Stimulated activated naive CD8-positive, alpha-beta T cell treated with anti-CD3 and anti-CD28 coated beads, Interleukin-15, amount 100 ng/mL, for 72 hours (primary cell): ENCODE data around the gene PSMB9.
A peak's percentile ranks its signal among the peaks of the same experiment; 100 is the strongest.

Source experiments
- ATAC-seq: fragments of 150-1000 bp; cut with Tn5 transposase; 2 replicates; pipeline ENCODE4 v1.10.0; 2021; ENCODE audit warnings: mild to moderate bottlenecking, moderate library complexity
- DNase-seq, 2 donors: peaks; one replicate each; pipeline ENCODE4 v3.0.0; 2021 to 2022
- H3K27ac Mint-ChIP-seq, 2 donors: one replicate each; pipeline ENCODE4 v1.8.0; 2022; ENCODE audit warnings: mild to moderate bottlenecking in 2 of 2, mixed read lengths in 2 of 2, moderate library complexity in 2 of 2
- H3K27me3 Mint-ChIP-seq: one replicate; pipeline ENCODE4 v1.8.0; 2022; ENCODE audit warnings: mixed read lengths
- H3K4me1 Mint-ChIP-seq: one replicate; pipeline ENCODE4 v1.8.0; 2022; ENCODE audit warnings: mild to moderate bottlenecking, mixed read lengths
- H3K4me3 Mint-ChIP-seq, 2 donors: one replicate each; pipeline ENCODE4 v1.8.0; 2022; ENCODE audit warnings: mild to moderate bottlenecking in 2 of 2, mixed read lengths in 2 of 2, moderate library complexity in 1 of 2
- H3K9me3 Mint-ChIP-seq, 2 donors: one replicate each; pipeline ENCODE4 v1.8.0; 2022; ENCODE audit warnings: mixed read lengths in 2 of 2

The PSMB9 gene

DNA sequence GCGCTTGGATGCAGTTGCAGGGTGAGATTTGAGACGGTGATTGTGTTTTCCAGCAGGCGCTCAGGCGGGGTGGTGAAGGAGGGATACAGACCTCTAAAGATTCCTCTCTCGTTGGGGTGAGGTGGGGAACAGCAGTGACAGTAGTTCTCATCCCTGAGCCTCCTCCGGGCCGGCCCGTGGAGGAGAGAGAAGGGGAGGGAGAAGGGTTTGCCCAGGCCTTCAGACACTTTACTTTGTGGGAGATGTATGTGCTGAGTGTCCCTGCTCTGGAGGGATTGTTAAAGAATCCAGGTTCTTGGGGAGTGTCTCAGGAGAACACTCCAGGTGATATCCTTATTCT lies 41.0 kb downstream of the PSMB9 start:
- H3K27ac Mint-ChIP-seq: peak overlapping the region; percentile 94 to 97
- H3K4me3 Mint-ChIP-seq: peak overlapping the region; percentile 96 to 99
- H3K9me3 Mint-ChIP-seq: no peaks in the 10 kb centered on the region
- ATAC-seq: peak; percentile 22
- DNase-seq: no peak
- no peaks in the 10 kb centered on the region for H3K27me3 Mint-ChIP-seq
- H3K4me1 Mint-ChIP-seq: peaks cover 43% of the 10 kb centered on the region

DNA sequence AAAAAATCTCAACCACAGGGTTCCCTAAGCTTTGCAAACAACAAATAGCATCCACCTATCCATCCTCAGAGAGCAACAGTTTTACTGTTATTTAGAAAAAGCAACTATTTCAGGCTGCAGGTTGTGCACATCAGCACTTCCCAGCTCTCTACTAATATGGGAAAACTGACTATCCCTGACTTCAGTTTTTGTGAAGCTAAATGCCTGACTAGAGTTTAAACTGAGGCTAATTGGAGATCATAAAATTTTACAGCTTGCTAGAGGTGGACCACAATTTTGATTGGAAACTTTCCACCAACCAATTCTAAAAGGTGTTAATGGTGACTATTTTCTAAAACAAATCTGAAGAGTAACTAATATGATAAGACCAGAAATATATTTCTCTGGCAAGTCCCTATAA lies 50.0 kb downstream of the PSMB9 start:
- no peak for DNase-seq
- H3K4me1 Mint-ChIP-seq: no peaks in the 10 kb centered on the region
- no peaks in the 10 kb centered on the region for H3K27me3 Mint-ChIP-seq
- H3K4me3 Mint-ChIP-seq: no peak overlapping the region
- no peak for ATAC-seq
- no peak overlapping the region for H3K27ac Mint-ChIP-seq
- H3K9me3 Mint-ChIP-seq: no peaks in the 10 kb centered on the region

DNA sequence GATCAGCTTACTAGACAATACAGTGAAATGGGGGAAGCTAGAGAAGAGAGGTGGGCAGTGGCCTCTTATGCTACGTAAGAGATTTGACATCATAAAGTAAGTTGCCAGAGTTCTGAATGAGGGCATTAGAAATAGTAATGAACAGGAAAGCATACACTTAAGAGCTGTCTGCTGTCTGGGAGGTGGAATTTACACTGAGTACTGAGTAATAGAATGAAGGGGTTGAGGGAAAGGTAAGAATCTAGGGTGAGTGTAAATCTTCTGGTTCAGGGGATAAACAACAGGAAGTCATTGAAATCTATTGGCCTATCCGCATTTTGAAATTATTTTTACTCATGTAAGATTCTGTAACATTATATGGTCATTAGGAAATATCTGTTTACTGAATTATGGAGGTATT lies 51.1 kb downstream of the PSMB9 start:
- H3K9me3 Mint-ChIP-seq: no peaks in the 10 kb centered on the region
- no peak overlapping the region for H3K27ac Mint-ChIP-seq
- ATAC-seq: no peak
- no peak for DNase-seq
- no peaks in the 10 kb centered on the region for H3K4me1 Mint-ChIP-seq
- no peak overlapping the region for H3K4me3 Mint-ChIP-seq
- H3K27me3 Mint-ChIP-seq: no peaks in the 10 kb centered on the region

DNA sequence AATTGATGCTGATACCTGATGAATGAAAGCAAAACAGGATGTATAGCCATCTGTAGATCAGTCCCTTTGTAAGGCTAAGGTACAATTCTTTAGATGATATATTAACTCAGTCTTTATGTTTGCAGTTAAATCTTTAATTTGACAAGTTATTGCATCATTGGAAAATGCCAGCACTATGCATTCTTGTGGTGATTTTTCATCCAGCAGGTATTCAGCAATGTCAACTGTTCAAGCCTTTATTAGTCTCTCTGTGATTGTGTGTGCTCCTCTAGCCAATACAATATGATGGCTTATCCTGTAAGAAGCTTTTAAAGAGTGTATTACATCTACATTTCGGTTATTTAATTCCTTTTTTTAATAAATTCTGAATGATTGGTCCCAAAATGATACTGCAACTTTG lies 52.5 kb downstream of the PSMB9 start:
- no peak for DNase-seq
- H3K4me1 Mint-ChIP-seq: no peaks in the 10 kb centered on the region
- no peak for ATAC-seq
- no peak overlapping the region for H3K4me3 Mint-ChIP-seq
- H3K27ac Mint-ChIP-seq: no peak overlapping the region
- no peaks in the 10 kb centered on the region for H3K9me3 Mint-ChIP-seq
- peaks cover 5% of the 10 kb centered on the region for H3K27me3 Mint-ChIP-seq

DNA sequence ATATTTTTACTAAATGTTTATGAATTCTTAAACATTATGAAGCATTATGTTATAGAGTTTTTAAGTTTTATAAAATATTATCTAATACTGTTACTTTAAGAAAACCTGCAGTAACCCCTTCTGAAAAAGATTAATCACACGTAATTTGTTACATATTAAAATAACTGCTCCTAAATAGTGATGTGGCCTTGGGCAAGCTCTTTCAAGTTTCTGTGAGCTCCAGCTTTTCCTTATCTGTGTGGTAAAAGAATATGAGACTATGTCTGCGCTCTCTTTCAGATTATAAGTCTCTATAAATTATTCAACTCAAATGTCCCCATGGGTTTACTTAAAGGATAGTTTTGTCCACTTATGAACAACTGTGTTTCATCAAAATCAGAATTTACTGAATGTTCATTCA lies 54.9 kb downstream of the PSMB9 start:
- no peak overlapping the region for H3K27ac Mint-ChIP-seq
- no peaks in the 10 kb centered on the region for H3K9me3 Mint-ChIP-seq

More for the DNA sequence above, 54.9 kb downstream of the PSMB9 start:
- Mint-ChIP-seq H3K4me3 (no peak overlapping the region), H3K4me1 (no peaks in the 10 kb centered on the region), H3K27me3 (peaks cover 8% of the 10 kb centered on the region)
- ATAC-seq (no peak), DNase-seq (no peak)
